Measurements from ENCODE around the gene C12orf50. TPM values are rescaled to one million over a fixed set of nuclear protein-coding genes. Genes with fewer than 3 reads are reported as not detected.

The C12orf50 gene
- total RNA-seq, 1 donor from 2014 or later = not detected

- Mint-ChIP-seq H3K4me3 (ENCODE audit: low read depth) (no peak overlapping the region), H3K36me3 (ENCODE audit: low read depth) (no peaks in the 10 kb centered on the region), H3K27me3 (ENCODE audit: low read depth) (no peaks in the 10 kb centered on the region), H3K27ac (no peak overlapping the region), H3K9me3 (no peaks in the 10 kb centered on the region), H3K4me1 (ENCODE audit: low read depth) (no peaks in the 10 kb centered on the region)
- intact Hi-C loops (cut with micrococcal nuclease) = no loop called here
- no peak for DNase-seq (ENCODE audit: low spot score)
These were observed 98.6 kb downstream of the C12orf50 start for GRCh38 chr12:87930627-87931026.

Other genes with a start within 250 kb of the C12orf50 start
- gene CEP290, start 112.7 kb upstream of the C12orf50 start, total RNA-seq = 16.0 TPM in 2 replicates
- gene TMTC3, start 112.9 kb upstream of the C12orf50 start, total RNA-seq = 7.2 and 8.1 TPM in 2 replicates